HG03457 (cell line): ENCODE results near the gene EPO.
"Not testable (repeated sequence)": the region's sequence is repeated elsewhere in the genome, so short reads cannot be mapped to it uniquely, and the experiment has no call there.

Experiments
- ATAC-seq: cut with Tn5 transposase; IDR thresholded peaks from one replicate; pipeline ENCODE4 v1.9.1; 2021; ENCODE audit warnings: moderate number of reproducible peaks; ENCODE audit not compliant: unreplicated experiment

EPO gene

GRCh38 chr7:100701089-100701488 is 19.2 kb upstream of the EPO start:
- not testable (repeated sequence) for ATAC-seq

GRCh38 chr7:100705320-100705752 is 14.9 kb upstream of the EPO start:
- peak; percentile 38 for ATAC-seq

- peak; percentile 61 for ATAC-seq
Measured at GRCh38 chr7:100705753-100706671, 14.3 kb upstream of the EPO start, which contains the start of gene POP7. POP7 (plus strand) TSS chr7:100706121; CDS start chr7:100706831, 710 bp downstream.

- no peak for ATAC-seq
Measured at GRCh38 chr7:100706672-100707311, 13.5 kb upstream of the EPO start.

- no peak for ATAC-seq
Measured at GRCh38 chr7:100708395-100708794, 11.9 kb upstream of the EPO start.

GRCh38 chr7:100710452-100710851 is 9.8 kb upstream of the EPO start:
- no peak for ATAC-seq

- no peak for ATAC-seq
Measured at GRCh38 chr7:100711369-100711768, 8.9 kb upstream of the EPO start.

GRCh38 chr7:100714725-100715124 is 5.5 kb upstream of the EPO start:
- no peak for ATAC-seq

- not testable (repeated sequence) for ATAC-seq
Measured at GRCh38 chr7:100717073-100717472, 3.2 kb upstream of the EPO start.

- no peak for ATAC-seq
Measured at GRCh38 chr7:100719523-100720278, 567 bp upstream of the EPO start.

- ATAC-seq: no peak
Measured at GRCh38 chr7:100720671-100721504, 620 bp downstream of the EPO start.

GRCh38 chr7:100721505-100721812 is 1.2 kb downstream of the EPO start:
- no peak for ATAC-seq

GRCh38 chr7:100722480-100723212 is 2.4 kb downstream of the EPO start:
- ATAC-seq: no peak

GRCh38 chr7:100723732-100724275 is 3.5 kb downstream of the EPO start:
- no peak for ATAC-seq

GRCh38 chr7:100724364-100724763 is 4.1 kb downstream of the EPO start:
- ATAC-seq: not testable (repeated sequence)

- ATAC-seq: no peak
Measured at GRCh38 chr7:100726996-100727761, 6.9 kb downstream of the EPO start.

GRCh38 chr7:100728196-100728595 is 7.9 kb downstream of the EPO start:
- ATAC-seq: no peak

- ATAC-seq: no peak
Measured at GRCh38 chr7:100730136-100730800, 10.0 kb downstream of the EPO start.
